ENCODE results near the gene TAS2R7.

The TAS2R7 gene

GRCh38 chr12:10838461-10838860 is 36.0 kb upstream of the TAS2R7 start:
- H3K4me3 Mint-ChIP-seq: no peak overlapping the region
- peaks cover 30% of the 10 kb centered on the region for H3K36me3 Mint-ChIP-seq (ENCODE audit: low read depth)
- no peak overlapping the region for H3K27ac Mint-ChIP-seq
- H3K9me3 Mint-ChIP-seq: peaks cover 4% of the 10 kb centered on the region
- TF ChIP-seq CTCF (IDR thresholded peaks at IDR 0.05; ENCODE audit: unreplicated experiment in 3 of 3): no peak
- no peaks in the 10 kb centered on the region for H3K27me3 Mint-ChIP-seq (ENCODE audit: low read depth)
- no peaks in the 10 kb centered on the region for H3K4me1 Mint-ChIP-seq

- H3K36me3 Mint-ChIP-seq (ENCODE audit: low read depth): no peaks in the 10 kb centered on the region
- H3K4me1 Mint-ChIP-seq: no peaks in the 10 kb centered on the region
- no peak overlapping the region for H3K4me3 Mint-ChIP-seq
- H3K27ac Mint-ChIP-seq: no peak overlapping the region
- H3K9me3 Mint-ChIP-seq: no peaks in the 10 kb centered on the region
- H3K27me3 Mint-ChIP-seq (ENCODE audit: low read depth): peaks cover 3% of the 10 kb centered on the region
- no peak for TF ChIP-seq CTCF (IDR thresholded peaks at IDR 0.05; ENCODE audit: unreplicated experiment in 3 of 3)
Observed at GRCh38 chr12:10829994-10830393, 27.6 kb upstream of the TAS2R7 start.

DNA sequence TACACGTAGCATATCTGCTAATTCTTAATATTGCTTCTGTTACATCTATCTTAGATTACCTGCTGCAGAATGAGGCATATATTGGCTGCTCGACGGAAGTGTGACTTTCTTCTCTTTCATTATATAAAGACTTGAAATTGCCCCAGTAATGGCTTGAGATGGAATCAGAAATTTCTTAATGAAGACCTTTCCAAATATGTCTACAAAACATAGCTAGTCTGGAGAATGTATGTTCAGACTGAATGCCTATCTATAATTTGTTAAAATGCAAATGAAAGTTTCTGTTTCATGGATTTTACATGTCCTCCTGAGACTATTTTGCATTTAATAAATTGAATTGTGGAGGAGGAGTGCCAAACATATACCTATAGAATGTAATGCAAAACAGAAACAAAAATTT is 23.8 kb upstream of the TAS2R7 start, which contains the start of gene TAS2R10:
Gene TAS2R10, minus strand, starts transcription at position 101 of the 400 bp plus-strand sequence. Its CDS starts 89 bp downstream, at position 12.
- Mint-ChIP-seq H3K4me1 (no peaks in the 10 kb centered on the region), H3K9me3 (no peaks in the 10 kb centered on the region), H3K4me3 (no peak within 1 kb of the TSS), H3K27me3 (ENCODE audit: low read depth) (peaks cover 3% of the 10 kb centered on the region), H3K27ac (no peak within 1 kb of the TSS), H3K36me3 (ENCODE audit: low read depth) (no peaks in the 10 kb centered on the region)
- TF ChIP-seq CTCF (IDR thresholded peaks at IDR 0.05; ENCODE audit: unreplicated experiment in 3 of 3): no peak

- Mint-ChIP-seq H3K4me1 (no peaks in the 10 kb centered on the region), H3K9me3 (no peaks in the 10 kb centered on the region), H3K27ac (no peak overlapping the region), H3K4me3 (no peak overlapping the region), H3K36me3 (ENCODE audit: low read depth) (no peaks in the 10 kb centered on the region), H3K27me3 (ENCODE audit: low read depth) (no peaks in the 10 kb centered on the region)
- no peak for TF ChIP-seq CTCF (IDR thresholded peaks at IDR 0.05; ENCODE audit: unreplicated experiment in 3 of 3)
Observed at GRCh38 chr12:10824957-10825356, 22.5 kb upstream of the TAS2R7 start.

DNA sequence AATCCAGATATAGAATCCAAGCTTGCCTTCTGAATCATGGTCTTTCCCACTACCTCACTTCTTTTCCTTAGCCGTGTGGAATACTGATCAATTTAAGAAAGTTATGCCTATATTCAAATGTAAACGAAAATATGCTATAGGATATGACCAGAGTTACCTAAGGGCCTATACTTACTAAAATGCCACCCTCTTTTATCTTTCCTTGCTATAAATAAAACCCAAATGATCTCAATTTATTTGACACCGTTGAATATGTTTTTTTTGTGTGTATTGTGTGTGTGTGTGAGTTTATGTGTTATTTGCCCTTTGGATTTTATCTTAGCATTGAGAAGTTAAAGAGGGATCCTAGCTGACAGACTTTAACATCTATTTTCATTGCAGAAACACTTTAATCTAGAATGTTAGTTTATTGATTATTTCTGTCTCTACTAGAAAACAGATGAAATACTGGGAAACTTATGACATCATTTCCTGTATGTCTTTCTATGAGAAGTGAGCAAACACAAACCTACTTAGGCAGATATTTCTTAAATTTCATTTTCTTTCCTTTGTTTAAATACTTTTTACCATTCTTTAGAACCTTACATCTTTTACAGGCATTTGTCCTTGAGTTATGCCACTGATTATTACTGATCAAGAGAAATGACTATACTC is 9.6 kb upstream of the TAS2R7 start:
- H3K27ac Mint-ChIP-seq: no peak overlapping the region
- no peak overlapping the region for H3K4me3 Mint-ChIP-seq

More for the DNA sequence above, 9.6 kb upstream of the TAS2R7 start:
- Mint-ChIP-seq H3K9me3 (peaks cover 3% of the 10 kb centered on the region), H3K4me1 (no peaks in the 10 kb centered on the region), H3K36me3 (ENCODE audit: low read depth) (no peaks in the 10 kb centered on the region), H3K27me3 (ENCODE audit: low read depth) (no peaks in the 10 kb centered on the region)
- no peak for TF ChIP-seq CTCF (IDR thresholded peaks at IDR 0.05; ENCODE audit: unreplicated experiment in 3 of 3)

All from nephron (organoid).